Left kidney (tissue), 2 donors: ENCODE data around the gene THUMPD3. TPM values are rescaled to one million over a fixed set of nuclear protein-coding genes. Genes with fewer than 3 reads are reported as not detected.

Experiments
- DNase-seq: peaks from one replicate; pipeline ENCODE4 v3.0.0-alpha.2; 2013
- polyA plus RNA-seq: library from polyadenylated mRNA; unstranded; fragments of 120-200 nt; gene quantifications from one replicate; pipeline ENCODE4 v1.2.1, GENCODE V29; 2013; ENCODE audit not compliant: insufficient read length

The THUMPD3 gene
- polyA plus RNA-seq, 1 donor: 73.7 TPM

- DNase-seq: no peak
Observed at GRCh38 chr3:9420850-9421549, 58.1 kb downstream of the THUMPD3 start.

GRCh38 chr3:9422712-9423424 is 60.0 kb downstream of the THUMPD3 start:
- peak; percentile 88 for DNase-seq

- no peak for DNase-seq
Observed at GRCh38 chr3:9428411-9428810, 65.6 kb downstream of the THUMPD3 start.

- no peak for DNase-seq
Observed at GRCh38 chr3:9430733-9431132, 67.9 kb downstream of the THUMPD3 start.

- DNase-seq: no peak
Observed at GRCh38 chr3:9433627-9434521, 71.0 kb downstream of the THUMPD3 start.

- no peak for DNase-seq
Observed at GRCh38 chr3:9435316-9435715, 72.5 kb downstream of the THUMPD3 start.

Other genes with a start within 250 kb of the THUMPD3 start
- gene SRGAP3, start 113.4 kb upstream of the THUMPD3 start, polyA plus RNA-seq: 19.5 TPM
- gene SETD5, start 34.6 kb downstream of the THUMPD3 start, polyA plus RNA-seq: 179 TPM
- gene LHFPL4, start 190.8 kb downstream of the THUMPD3 start, polyA plus RNA-seq: 0.05 TPM